Globus pallidus (tissue), 1 donor: ENCODE data around the gene VDAC1.

Experiments
- DNase-seq: peaks from one replicate; pipeline ENCODE4 v3.0.0-alpha.2; 2015; ENCODE audit warnings: low spot score

The VDAC1 gene

DNA sequence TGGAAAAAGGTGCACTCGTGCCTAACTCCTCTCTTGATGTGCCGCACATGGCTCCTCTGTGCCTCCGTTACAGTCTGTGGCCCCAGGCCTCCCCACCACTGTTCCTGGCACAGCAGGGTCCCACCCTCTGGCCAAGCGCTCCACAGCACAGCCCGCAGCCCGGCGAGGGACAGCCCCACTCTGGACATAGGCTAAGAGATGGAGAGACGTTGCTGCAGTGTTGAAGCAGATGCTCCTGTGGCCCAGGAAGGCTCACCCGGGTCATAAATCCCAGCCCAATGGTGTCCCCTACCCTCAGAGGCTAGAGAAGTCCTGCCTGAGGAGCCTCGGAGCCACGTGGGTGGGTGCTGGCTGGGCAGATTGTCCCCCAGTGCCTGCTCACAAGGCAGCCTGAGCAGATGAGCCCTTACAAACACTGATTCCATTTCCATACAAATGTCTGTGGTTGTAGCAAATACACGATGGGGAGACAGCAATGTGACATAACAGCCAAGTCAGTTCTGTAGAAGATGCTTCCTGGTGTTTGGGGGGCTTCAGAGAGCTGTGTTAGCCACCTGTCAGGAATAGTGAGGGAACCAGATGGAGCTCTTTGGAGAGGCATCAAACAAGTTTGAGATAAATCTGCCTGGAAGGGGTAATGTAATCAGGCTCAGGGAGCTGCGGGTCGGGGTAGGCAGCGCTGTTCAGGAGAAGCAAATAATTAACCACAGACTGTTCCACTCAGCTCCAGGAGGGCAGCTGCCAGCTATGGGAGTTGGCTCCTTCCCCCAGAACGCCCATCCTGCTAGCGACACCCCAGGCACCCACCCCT, 78.1 kb downstream of the VDAC1 start:
- no peak for DNase-seq

DNA sequence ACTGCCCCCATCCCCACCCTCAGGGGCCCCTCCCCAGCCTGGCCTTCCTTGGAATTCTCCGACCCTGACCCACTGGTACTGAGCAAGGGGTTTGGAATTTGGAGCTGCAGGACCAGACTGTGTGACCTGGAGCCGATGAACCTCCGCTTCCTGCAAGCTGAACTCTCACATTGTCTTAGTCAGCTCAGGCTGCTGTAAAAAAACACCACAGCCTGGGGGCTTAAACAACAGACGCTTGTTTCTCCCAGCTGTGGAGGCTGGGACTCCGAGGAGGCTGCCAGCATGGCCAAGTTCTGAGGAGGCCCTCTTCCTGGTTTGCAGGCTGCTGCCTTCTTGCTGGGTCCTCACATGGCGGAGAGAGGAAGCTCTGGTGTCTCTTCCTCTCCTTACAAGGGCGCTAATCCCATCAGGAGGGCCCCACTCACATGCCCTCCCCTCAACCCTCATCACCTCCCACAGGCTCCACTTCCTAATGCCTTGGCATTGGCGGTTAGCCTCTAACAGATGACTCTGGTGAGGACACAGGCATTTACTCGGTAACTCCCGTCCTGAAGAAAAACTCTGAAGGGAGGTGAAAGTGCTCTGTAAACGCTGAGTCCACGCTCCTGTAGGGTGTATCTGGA, 78.8 kb downstream of the VDAC1 start:
- DNase-seq: no peak

DNA sequence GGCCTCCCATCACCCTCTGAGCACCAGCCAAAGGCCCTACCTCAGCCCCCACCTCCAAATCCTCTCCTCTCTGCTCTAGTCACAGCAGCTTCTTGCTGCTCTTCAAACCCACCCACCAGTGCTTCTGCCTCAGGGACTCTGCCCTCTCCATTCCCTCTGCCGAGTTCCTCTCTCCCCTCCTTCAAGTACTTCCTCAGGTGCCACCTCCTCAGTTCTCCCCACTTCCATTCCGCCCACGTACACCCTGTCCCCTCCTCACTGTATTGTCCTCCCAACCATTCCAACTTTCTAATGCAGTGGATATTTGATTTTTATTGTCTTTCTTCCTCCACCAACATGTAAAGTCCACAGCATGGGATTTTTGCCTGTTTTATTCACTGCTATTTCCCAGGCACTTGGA, 79.5 kb downstream of the VDAC1 start:
- no peak for DNase-seq

DNA sequence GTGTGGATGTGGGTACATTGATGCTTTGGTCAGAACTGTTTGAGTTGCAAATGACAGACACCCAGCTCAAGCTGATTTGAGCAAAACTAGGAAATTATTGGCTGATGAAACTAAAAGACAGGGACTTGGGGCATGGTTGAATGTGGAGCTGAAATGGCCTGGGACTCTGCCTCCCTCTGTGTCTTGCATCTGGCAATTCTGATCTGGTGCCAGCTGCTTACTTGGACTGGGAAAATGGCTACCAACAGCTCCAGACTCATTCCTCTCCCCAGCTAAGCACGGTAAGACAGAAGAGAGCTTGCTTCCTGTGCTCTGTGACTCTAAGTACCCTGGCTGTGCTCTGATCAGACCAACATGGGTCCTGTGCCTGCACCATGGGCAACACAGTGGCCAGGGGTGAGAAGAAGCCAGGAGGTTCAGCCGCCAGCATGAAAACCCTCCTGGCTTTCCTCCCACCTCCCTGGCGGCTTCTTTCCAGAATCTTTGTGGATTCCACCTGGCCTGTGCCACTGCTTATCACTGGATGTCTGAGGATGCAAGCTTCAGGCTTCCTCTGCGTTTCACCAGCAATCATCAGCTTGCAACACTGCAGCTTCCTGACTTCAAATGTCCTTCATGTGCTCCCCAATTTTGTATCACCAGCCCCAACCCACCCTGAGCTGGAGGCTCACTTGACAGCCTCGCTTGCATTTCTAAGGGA, 80.4 kb downstream of the VDAC1 start:
- DNase-seq: peak; percentile 39

DNA sequence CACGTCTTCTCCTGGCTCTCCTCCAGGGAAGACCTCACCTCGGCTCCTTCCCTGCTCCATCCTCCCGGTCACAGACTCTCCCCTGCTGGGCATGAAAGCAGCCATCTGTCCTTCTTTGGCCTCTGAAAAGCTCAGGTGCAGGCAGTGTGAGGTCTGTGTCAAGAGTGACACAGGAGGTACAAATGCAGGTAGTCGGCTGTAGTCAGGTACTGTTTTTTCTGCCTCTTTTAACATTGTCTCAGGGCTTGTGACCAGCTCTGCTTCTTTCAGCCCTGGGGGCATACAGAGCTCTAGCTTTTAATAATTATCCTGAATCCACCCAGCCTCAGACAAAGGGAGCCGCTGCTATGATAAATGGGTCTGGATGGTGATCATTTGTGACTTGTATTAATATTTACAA, 82.8 kb downstream of the VDAC1 start:
- no peak for DNase-seq
